Mucosa of rectum (tissue), 2 donors: ENCODE data around the gene MITF.

Source experiments
- H3K27ac ChIP-seq, 2 donors: one replicate each; pipeline ENCODE4 v1.7.0; 2013; ENCODE audit warnings: inconsistent platforms in 2 of 2, low read depth in 2 of 2, low read length in 2 of 2
- H3K27me3 ChIP-seq, 2 donors: one replicate each; pipeline ENCODE4 v1.7.0; 2013; ENCODE audit warnings: low read length in 2 of 2; ENCODE audit not compliant: control insufficient read depth in 2 of 2, insufficient read depth in 2 of 2
- H3K36me3 ChIP-seq, 2 donors: one replicate each; pipeline ENCODE4 v1.7.0; 2013; ENCODE audit warnings: low read length in 2 of 2; ENCODE audit not compliant: control insufficient read depth in 2 of 2, insufficient read depth in 2 of 2
- H3K4me1 ChIP-seq, 2 donors: one replicate each; pipeline ENCODE4 v1.7.0; 2013; ENCODE audit warnings: low read length in 2 of 2, mild to moderate bottlenecking in 1 of 2; ENCODE audit not compliant: control insufficient read depth in 2 of 2, insufficient read depth in 2 of 2
- H3K4me3 ChIP-seq, 2 donors: one replicate each; pipeline ENCODE4 v1.7.0; 2013; ENCODE audit warnings: low read length in 2 of 2
- H3K9ac ChIP-seq, 2 donors: one replicate each; pipeline ENCODE4 v1.7.0; 2013; ENCODE audit warnings: low read length in 2 of 2, low read depth in 1 of 2, mild to moderate bottlenecking in 1 of 2
- H3K9me3 ChIP-seq, 2 donors: one replicate each; pipeline ENCODE4 v1.7.0; 2013; ENCODE audit warnings: low read length in 2 of 2; ENCODE audit not compliant: control insufficient read depth in 2 of 2
- donor health status: healthy.
- donor health status: Normal muscosa, but diverticular disease.

MITF gene

GRCh38 chr3:69970827-69971226 is 231.6 kb downstream of the MITF start:
- Histone ChIP-seq H3K27me3 (no peaks in the 10 kb centered on the region), H3K4me3 (no peak overlapping the region), H3K27ac (no peak overlapping the region), H3K36me3 (no peaks in the 10 kb centered on the region), H3K9ac (no peak overlapping the region), H3K9me3 (no peaks in the 10 kb centered on the region), H3K4me1 (no peaks in the 10 kb centered on the region)

DNA sequence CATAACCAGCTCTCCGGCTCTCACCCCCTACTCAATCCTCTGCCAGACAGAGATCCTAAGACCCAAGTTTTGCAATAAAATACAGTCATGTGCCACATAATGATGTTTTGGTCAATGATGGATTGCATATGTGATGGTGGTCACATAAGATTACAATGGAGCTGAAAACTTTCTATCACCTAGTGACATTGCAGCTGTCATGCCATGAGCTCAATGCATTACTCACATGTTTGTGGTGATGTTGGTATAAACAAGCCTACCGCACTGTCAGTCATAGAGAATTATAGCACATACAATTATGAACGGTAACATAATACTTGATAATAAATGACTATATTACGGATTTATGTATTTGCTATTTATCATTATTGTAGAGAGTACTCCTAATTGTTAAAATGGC is 233.4 kb downstream of the MITF start:
- Histone ChIP-seq H3K4me3 (no peak overlapping the region), H3K9me3 (no peaks in the 10 kb centered on the region), H3K36me3 (no peaks in the 10 kb centered on the region), H3K4me1 (no peaks in the 10 kb centered on the region), H3K9ac (no peak overlapping the region), H3K27ac (no peak overlapping the region), H3K27me3 (no peaks in the 10 kb centered on the region)

- H3K9me3 ChIP-seq = no peaks in the 10 kb centered on the region
- H3K9ac ChIP-seq = no peak overlapping the region
These were observed 236.8 kb downstream of the MITF start for GRCh38 chr3:69976021-69976420.

DNA sequence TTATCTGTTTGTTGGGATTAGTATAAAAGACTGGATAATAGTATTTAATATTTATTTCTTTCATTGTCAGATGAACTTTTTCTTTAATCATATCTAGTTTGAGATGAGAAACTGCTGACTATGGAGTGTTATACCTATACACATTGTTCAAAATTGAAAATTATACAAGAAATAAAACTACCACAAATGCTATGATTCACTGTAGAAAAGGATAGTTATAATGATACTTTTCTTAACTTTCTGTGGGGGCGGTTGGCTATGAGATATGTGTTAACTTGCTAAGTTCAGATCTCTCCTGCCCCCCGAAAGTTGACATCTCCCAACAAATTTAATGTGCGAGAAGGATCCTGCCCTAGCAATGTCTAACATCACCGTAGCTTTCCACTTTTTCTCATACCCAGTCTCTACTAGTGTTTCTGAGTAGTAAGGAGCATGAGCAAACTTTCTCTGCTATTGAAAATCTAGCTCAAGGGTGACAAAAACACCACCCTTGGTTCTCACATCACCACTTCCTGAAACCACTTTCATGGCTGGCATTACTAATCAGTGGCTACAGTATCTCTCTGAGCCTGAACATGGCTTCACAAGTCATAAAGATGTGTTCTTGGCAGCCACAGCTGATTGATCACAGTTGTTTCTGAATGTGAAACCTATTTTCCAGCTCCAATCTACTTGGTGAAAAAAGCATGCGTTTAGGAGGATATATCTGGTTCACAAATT is 244.4 kb downstream of the MITF start:
- no peaks in the 10 kb centered on the region for H3K9me3 ChIP-seq
- H3K4me1 ChIP-seq = no peaks in the 10 kb centered on the region
- H3K9ac ChIP-seq = no peak overlapping the region
- H3K27ac ChIP-seq = no peak overlapping the region
- no peaks in the 10 kb centered on the region for H3K27me3 ChIP-seq
- no peak overlapping the region for H3K4me3 ChIP-seq
- no peaks in the 10 kb centered on the region for H3K36me3 ChIP-seq

More at GRCh38 chr3:69976021-69976420, 236.8 kb downstream of the MITF start:
- no peak overlapping the region for H3K27ac ChIP-seq
- H3K27me3 ChIP-seq = no peaks in the 10 kb centered on the region
- no peak overlapping the region for H3K4me3 ChIP-seq
- no peaks in the 10 kb centered on the region for H3K36me3 ChIP-seq
- H3K4me1 ChIP-seq = no peaks in the 10 kb centered on the region

DNA sequence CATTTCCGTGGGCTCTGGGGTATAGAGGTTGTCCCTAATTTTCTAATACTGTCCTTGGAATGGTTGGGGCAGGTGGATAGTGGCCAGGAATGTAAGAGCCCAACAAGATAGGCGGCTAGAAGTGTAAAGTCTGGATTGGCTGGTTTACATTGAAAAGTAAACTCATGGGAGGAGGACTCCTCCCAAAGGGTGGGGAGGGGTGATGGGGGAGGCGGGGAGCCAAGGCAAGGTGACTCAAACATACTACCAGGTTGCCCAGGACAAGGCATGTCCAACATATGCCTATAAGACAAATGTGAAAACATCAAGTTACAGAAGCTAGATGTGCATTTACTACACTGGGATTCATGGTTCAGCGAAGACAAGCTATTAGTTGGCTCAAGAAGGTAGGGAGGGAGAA is 246.0 kb downstream of the MITF start:
- no peak overlapping the region for H3K27ac ChIP-seq
- no peaks in the 10 kb centered on the region for H3K27me3 ChIP-seq
- H3K4me1 ChIP-seq = no peaks in the 10 kb centered on the region
- H3K36me3 ChIP-seq = no peaks in the 10 kb centered on the region
- no peak overlapping the region for H3K4me3 ChIP-seq
- no peak overlapping the region for H3K9ac ChIP-seq
- no peaks in the 10 kb centered on the region for H3K9me3 ChIP-seq

GRCh38 chr3:69986419-69986818 is 247.2 kb downstream of the MITF start:
- no peaks in the 10 kb centered on the region for H3K9me3 ChIP-seq
- no peak overlapping the region for H3K4me3 ChIP-seq
- H3K36me3 ChIP-seq = no peaks in the 10 kb centered on the region
- no peaks in the 10 kb centered on the region for H3K4me1 ChIP-seq
- H3K9ac ChIP-seq = no peak overlapping the region
- no peak overlapping the region for H3K27ac ChIP-seq
- no peaks in the 10 kb centered on the region for H3K27me3 ChIP-seq

- Histone ChIP-seq H3K4me3 (no peak overlapping the region), H3K9me3 (no peaks in the 10 kb centered on the region), H3K4me1 (no peaks in the 10 kb centered on the region), H3K36me3 (no peaks in the 10 kb centered on the region), H3K9ac (no peak overlapping the region), H3K27me3 (no peaks in the 10 kb centered on the region), H3K27ac (no peak overlapping the region)
These were observed 248.6 kb downstream of the MITF start for GRCh38 chr3:69987833-69988232.

GRCh38 chr3:69993757-69994156 is 254.5 kb downstream of the MITF start:
- H3K4me3 ChIP-seq = no peak overlapping the region
- H3K27ac ChIP-seq = no peak overlapping the region
- H3K36me3 ChIP-seq = no peaks in the 10 kb centered on the region
- peaks cover 0 to under 1% of the 10 kb centered on the region in 2 donors for H3K4me1 ChIP-seq
- H3K9ac ChIP-seq = no peak overlapping the region
- H3K9me3 ChIP-seq = no peaks in the 10 kb centered on the region
- H3K27me3 ChIP-seq = no peaks in the 10 kb centered on the region

DNA sequence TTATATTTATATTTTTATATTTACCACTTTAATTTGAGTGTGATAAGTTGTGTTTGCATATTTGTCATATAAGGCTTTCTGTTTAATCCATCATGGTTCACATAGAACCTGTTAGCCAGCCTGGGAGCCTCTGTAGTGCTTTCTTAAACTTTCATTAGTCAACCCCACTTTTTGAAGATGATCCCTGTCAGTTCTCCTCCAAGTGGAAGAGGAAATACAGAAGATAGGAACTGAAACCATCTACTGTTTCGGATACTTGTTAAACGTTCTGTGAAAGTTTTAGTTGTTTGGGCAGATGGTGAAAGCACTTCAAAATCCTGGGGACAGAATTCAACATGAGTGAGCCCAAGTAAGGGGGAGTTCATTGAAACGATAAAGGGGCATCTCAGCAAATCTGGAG is 255.7 kb downstream of the MITF start:
- no peak overlapping the region for H3K4me3 ChIP-seq
- H3K9ac ChIP-seq = no peak overlapping the region
- H3K36me3 ChIP-seq = no peaks in the 10 kb centered on the region
- peaks cover 0 to 2% of the 10 kb centered on the region in 2 donors for H3K4me1 ChIP-seq
- no peaks in the 10 kb centered on the region for H3K9me3 ChIP-seq
- H3K27me3 ChIP-seq = no peaks in the 10 kb centered on the region
- no peak overlapping the region for H3K27ac ChIP-seq

- peaks cover 0 to 2% of the 10 kb centered on the region in 2 donors for H3K4me1 ChIP-seq
- H3K27me3 ChIP-seq = no peaks in the 10 kb centered on the region
- no peak overlapping the region for H3K27ac ChIP-seq
- no peaks in the 10 kb centered on the region for H3K36me3 ChIP-seq
- H3K4me3 ChIP-seq = no peak overlapping the region
- no peak overlapping the region for H3K9ac ChIP-seq
- no peaks in the 10 kb centered on the region for H3K9me3 ChIP-seq
These were observed 258.5 kb downstream of the MITF start for GRCh38 chr3:69997631-69998307.
